Stimulated activated CD4-positive, alpha-beta T cell treated with anti-CD3 and anti-CD28 coated beads, TNF-alpha, amount 100 ng/mL, for 4 hours (primary cell): ENCODE measurements around the gene SYTL2.

ENCODE experiments used
- DNase-seq, 3 experiments: peaks; one replicate each; pipeline ENCODE4 v3.0.0-alpha.2; 2020; ENCODE audit warnings: low read depth in 3 of 3

The SYTL2 gene

GRCh38 chr11:85725510-85726258 lies 85.3 kb downstream of the SYTL2 start:
- no peak for DNase-seq

GRCh38 chr11:85724748-85725465 lies 86.0 kb downstream of the SYTL2 start:
- no peak for DNase-seq

- DNase-seq, result no peak
These were observed 87.9 kb downstream of the SYTL2 start for GRCh38 chr11:85723088-85723487.

- DNase-seq, result no peak
These were observed 89.8 kb downstream of the SYTL2 start for GRCh38 chr11:85721191-85721590.

- DNase-seq, result no peak
These were observed 91.7 kb downstream of the SYTL2 start for GRCh38 chr11:85718991-85719807.

GRCh38 chr11:85718126-85718943 lies 92.6 kb downstream of the SYTL2 start:
- no peak for DNase-seq

- DNase-seq, result no peak
These were observed 93.5 kb downstream of the SYTL2 start for GRCh38 chr11:85717429-85717828.

- no peak for DNase-seq
These were observed 98.0 kb downstream of the SYTL2 start for GRCh38 chr11:85712953-85713352.

GRCh38 chr11:85710917-85711316 lies 100.0 kb downstream of the SYTL2 start:
- DNase-seq, result no peak

GRCh38 chr11:85709941-85710702 lies 100.8 kb downstream of the SYTL2 start:
- DNase-seq, result no peak

- no peak for DNase-seq
These were observed 105.1 kb downstream of the SYTL2 start for GRCh38 chr11:85705800-85706199.

- DNase-seq, result no peak
These were observed 106.0 kb downstream of the SYTL2 start for GRCh38 chr11:85704967-85705366.

GRCh38 chr11:85699957-85700741 lies 110.8 kb downstream of the SYTL2 start:
- DNase-seq, result no peak

- no peak for DNase-seq
These were observed 112.7 kb downstream of the SYTL2 start for GRCh38 chr11:85698195-85698594.

- DNase-seq, result no peak
These were observed 113.2 kb downstream of the SYTL2 start for GRCh38 chr11:85697747-85698146.

- DNase-seq, result no peak
These were observed 115.4 kb downstream of the SYTL2 start for GRCh38 chr11:85695546-85695945.

- no peak for DNase-seq
These were observed 116.5 kb downstream of the SYTL2 start for GRCh38 chr11:85694385-85694980.

GRCh38 chr11:85685820-85686459 lies 125.0 kb downstream of the SYTL2 start, which contains the start of gene CCDC89:
Gene CCDC89, minus strand, starts transcription at chr11:85686195. Its CDS starts 65 bp downstream, at chr11:85686130.
- no peak for DNase-seq
